PC-3 (cell line): ENCODE results near the gene TRIM26. TPM values are rescaled to one million over a fixed set of nuclear protein-coding genes. Genes with fewer than 3 reads are reported as not detected.
A peak's percentile ranks its signal among the peaks of the same experiment; 100 is the strongest.

Source experiments
- ATAC-seq: fragments of 200-7000 bp; cut with Tn5 transposase; 2 replicates; pipeline ENCODE4 v1.9.1; 2020; ENCODE audit warnings: mild to moderate bottlenecking, moderate library complexity
- Bru-seq: library from RNA; stranded (reverse); fragments of 400-500 nt; gene quantifications from one replicate; lab custom pipeline; 2021; lab: Mats Ljungman, UMichigan
- BruChase-seq, 2 experiments: library from RNA; stranded (reverse); fragments of 400-500 nt; gene quantifications; one replicate each; lab custom pipeline; 2021; lab: Mats Ljungman, UMichigan
- BruUV-seq: library from RNA; stranded (reverse); fragments of 400-500 nt; replicated peaks from 2 replicates; lab custom pipeline; 2021; lab: Mats Ljungman, UMichigan
- CTCF ChIA-PET: fragments of 300-600 bp; sonication (Branson Sonifier 250); formaldehyde crosslinking; loops from one replicate; lab custom pipeline; 2022; ENCODE audit warnings: antibody characterized with exemption; lab: Charles Lee
- POLR2A ChIA-PET: fragments of 300-600 bp; sonication (Branson Sonifier 250); formaldehyde crosslinking; loops from one replicate; lab custom pipeline; 2022; ENCODE audit warnings: antibody characterized with exemption; ENCODE audit not compliant: unreplicated experiment; lab: Charles Lee
- DNase-seq: peaks from one replicate; pipeline ENCODE4 v3.0.0-alpha.2; 2015
- H2AFZ ChIP-seq: fragments of 300-600 bp; sonication (generic); 2 replicates; pipeline ENCODE4 v1.6.0; 2016; ENCODE audit warnings: antibody characterized with exemption, low read length
- H3F3A ChIP-seq: fragments of 300-600 bp; sonication (generic); one replicate; pipeline ENCODE4 v1.6.0; 2017; ENCODE audit warnings: antibody characterized with exemption, low read length, control low read depth, mild to moderate bottlenecking; ENCODE audit not compliant: unreplicated experiment
- H3K27ac ChIP-seq: fragments of 300-600 bp; sonication (generic); 2 replicates; pipeline ENCODE4 v1.5.1; 2016; ENCODE audit warnings: mild to moderate bottlenecking, low read length
- H3K27me3 ChIP-seq: fragments of 300-600 bp; sonication (generic); 2 replicates; pipeline ENCODE4 v1.6.1; 2016; ENCODE audit warnings: low read length, mixed read lengths
- H3K36me3 ChIP-seq: fragments of 300-600 bp; sonication (generic); 2 replicates; pipeline ENCODE4 v1.6.1; 2016; ENCODE audit warnings: low read depth, mixed run types, low read length, mixed read lengths
- H3K4me1 ChIP-seq: fragments of 300-600 bp; sonication (generic); 2 replicates; pipeline ENCODE4 v1.5.1; 2016; ENCODE audit warnings: low read length; ENCODE audit not compliant: insufficient read depth
- H3K4me2 ChIP-seq: fragments of 300-600 bp; sonication (generic); 2 replicates; pipeline ENCODE4 v1.6.0; 2016; ENCODE audit warnings: low read length
- H3K4me3 ChIP-seq: fragments of 300-600 bp; sonication (generic); 2 replicates; pipeline ENCODE4 v1.5.1; 2016; ENCODE audit warnings: mild to moderate bottlenecking, low read length, mixed read lengths
- H3K79me2 ChIP-seq: fragments of 300-600 bp; sonication (generic); 2 replicates; pipeline ENCODE4 v1.6.1; 2017; ENCODE audit warnings: low read length, mixed read lengths
- H3K9ac ChIP-seq: fragments of 300-600 bp; sonication (generic); 2 replicates; pipeline ENCODE4 v1.6.0; 2016; ENCODE audit warnings: mild to moderate bottlenecking, low read length
- H3K9me2 ChIP-seq: fragments of 300-600 bp; sonication (generic); replicated peaks from 2 replicates; pipeline ENCODE4 v1.6.1; 2016; ENCODE audit warnings: mixed run types, low read length, mixed read lengths
- H3K9me3 ChIP-seq: fragments of 300-600 bp; sonication (generic); 2 replicates; pipeline ENCODE4 v1.6.1; 2016; ENCODE audit warnings: low read length, mixed read lengths
- H4K20me1 ChIP-seq: fragments of 300-600 bp; sonication (generic); 2 replicates; pipeline ENCODE4 v1.6.1; 2016; ENCODE audit warnings: low read length, mixed read lengths
- EZH2 ChIP-seq: fragments of 300-600 bp; sonication (generic); IDR thresholded peaks from one replicate; pipeline ENCODE4 v1.6.1; 2017; ENCODE audit warnings: antibody characterized with exemption, mild to moderate bottlenecking, low read length; ENCODE audit not compliant: unreplicated experiment
- EZH2phosphoT487 ChIP-seq: fragments of 300-600 bp; sonication (generic); IDR thresholded peaks from 2 replicates; pipeline ENCODE4 v1.6.1; 2018; ENCODE audit warnings: mild to moderate bottlenecking, antibody characterized with exemption, low read length, borderline replicate concordance
- intact Hi-C: fragments of 100-400 bp; cut with micrococcal nuclease; formaldehyde crosslinking; loops from 2 replicates; pipeline ENCODE4 v1.9.0; 2023
- long read RNA-seq: library from polyadenylated mRNA; unstranded; transcript quantifications from one replicate; pipeline ENCODE4 v2.0.0, GENCODE V29; 2021; ENCODE audit not compliant: unreplicated experiment
- total RNA-seq: library from RNA; depleted of rRNA; stranded (reverse); fragments of >200 nt; gene quantifications from 2 replicates; pipeline ENCODE4 v1.2.3, GENCODE V29; 2014; rRNA removed
- TF ChIP-seq, protein P1 (sequence below): fragments of 300-600 bp; sonication (generic); conservative IDR thresholded peaks from 2 replicates; pipeline ENCODE4 v1.5.1; 2017; ENCODE audit warnings: antibody characterized with exemption, low read depth, mild to moderate bottlenecking, low read length

TRIM26 gene, protein sequence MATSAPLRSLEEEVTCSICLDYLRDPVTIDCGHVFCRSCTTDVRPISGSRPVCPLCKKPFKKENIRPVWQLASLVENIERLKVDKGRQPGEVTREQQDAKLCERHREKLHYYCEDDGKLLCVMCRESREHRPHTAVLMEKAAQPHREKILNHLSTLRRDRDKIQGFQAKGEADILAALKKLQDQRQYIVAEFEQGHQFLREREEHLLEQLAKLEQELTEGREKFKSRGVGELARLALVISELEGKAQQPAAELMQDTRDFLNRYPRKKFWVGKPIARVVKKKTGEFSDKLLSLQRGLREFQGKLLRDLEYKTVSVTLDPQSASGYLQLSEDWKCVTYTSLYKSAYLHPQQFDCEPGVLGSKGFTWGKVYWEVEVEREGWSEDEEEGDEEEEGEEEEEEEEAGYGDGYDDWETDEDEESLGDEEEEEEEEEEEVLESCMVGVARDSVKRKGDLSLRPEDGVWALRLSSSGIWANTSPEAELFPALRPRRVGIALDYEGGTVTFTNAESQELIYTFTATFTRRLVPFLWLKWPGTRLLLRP
- total RNA-seq (48.1 and 56.0 TPM in 2 replicates), Bru-seq, nascent RNA (percentile 85 among the genes with signal in this experiment), BruChase-seq, experiment 1, labeled RNA remaining after a 6-hour chase (percentile 85 among the genes with signal in this experiment), BruChase-seq, experiment 2, labeled RNA remaining after a 2-hour chase (percentile 89 among the genes with signal in this experiment)
- long read RNA-seq, transcript TRIM26-267 (9 exons, 3,318 nt), result major isoform, 11 of 66 reads
- long read RNA-seq, partial matches to known transcripts, result 24 of 66 reads
- long read RNA-seq, other reads (novel, unspliced or antisense), result 31 of 66 reads

DNA sequence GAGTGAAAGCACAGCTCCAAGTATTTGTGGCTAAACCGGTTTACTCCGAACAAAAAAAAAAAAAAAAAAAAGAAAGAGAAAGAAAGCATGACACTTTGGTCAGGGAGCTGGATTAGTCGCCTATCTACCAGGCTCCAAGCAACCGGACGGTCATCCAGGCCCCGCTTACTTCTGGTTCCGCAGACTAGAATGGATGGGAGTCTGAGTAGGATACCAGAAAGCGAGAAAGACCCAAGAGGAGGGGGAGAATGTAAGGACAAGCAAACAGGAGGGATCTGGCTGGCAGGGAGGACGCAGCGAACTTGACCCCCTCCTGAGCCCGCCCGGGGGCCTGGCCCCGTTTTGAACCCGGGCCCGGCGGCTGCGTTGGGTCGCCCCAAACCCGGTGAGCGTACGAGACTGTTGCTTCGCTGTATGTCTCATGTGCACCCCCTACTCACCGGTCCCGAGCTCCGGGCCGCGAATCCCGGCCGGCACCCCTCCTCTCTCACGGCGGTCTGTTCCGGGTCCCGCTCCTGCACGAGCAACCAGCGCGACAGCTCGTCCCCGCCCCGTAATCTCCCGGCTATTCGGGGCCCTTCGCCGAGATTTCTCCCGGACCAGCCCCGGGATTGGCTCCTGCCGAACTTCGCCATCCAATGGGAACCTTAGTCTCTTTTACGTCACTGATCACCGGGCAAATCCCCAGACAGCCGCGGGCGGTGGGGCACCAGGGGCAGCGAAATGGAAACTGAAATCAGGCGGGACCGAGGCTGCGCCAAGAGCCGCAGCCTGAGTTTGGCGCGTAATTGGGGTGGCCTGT lies at the start of gene TRIM26:
TSS of gene TRIM26 (minus strand) at position 542 of the 802 bp plus-strand sequence. CDS start 14,303 bp downstream, outside the sequence.
- peaks cover 26% of the 10 kb centered on the region for H3K4me1 ChIP-seq
- intact Hi-C loops, result no loop called here
- ATAC-seq (peak; percentile 88), DNase-seq (peak; percentile 99)
- peak within 1 kb of the TSS; percentile 91 for H3K4me2 ChIP-seq
- peaks cover 33% of the 10 kb centered on the region for H4K20me1 ChIP-seq
- H3K4me3 ChIP-seq, result peak within 1 kb of the TSS; percentile 84
- TF ChIP-seq EZH2phosphoT487, result no peak
- TF ChIP-seq, protein P1, sequence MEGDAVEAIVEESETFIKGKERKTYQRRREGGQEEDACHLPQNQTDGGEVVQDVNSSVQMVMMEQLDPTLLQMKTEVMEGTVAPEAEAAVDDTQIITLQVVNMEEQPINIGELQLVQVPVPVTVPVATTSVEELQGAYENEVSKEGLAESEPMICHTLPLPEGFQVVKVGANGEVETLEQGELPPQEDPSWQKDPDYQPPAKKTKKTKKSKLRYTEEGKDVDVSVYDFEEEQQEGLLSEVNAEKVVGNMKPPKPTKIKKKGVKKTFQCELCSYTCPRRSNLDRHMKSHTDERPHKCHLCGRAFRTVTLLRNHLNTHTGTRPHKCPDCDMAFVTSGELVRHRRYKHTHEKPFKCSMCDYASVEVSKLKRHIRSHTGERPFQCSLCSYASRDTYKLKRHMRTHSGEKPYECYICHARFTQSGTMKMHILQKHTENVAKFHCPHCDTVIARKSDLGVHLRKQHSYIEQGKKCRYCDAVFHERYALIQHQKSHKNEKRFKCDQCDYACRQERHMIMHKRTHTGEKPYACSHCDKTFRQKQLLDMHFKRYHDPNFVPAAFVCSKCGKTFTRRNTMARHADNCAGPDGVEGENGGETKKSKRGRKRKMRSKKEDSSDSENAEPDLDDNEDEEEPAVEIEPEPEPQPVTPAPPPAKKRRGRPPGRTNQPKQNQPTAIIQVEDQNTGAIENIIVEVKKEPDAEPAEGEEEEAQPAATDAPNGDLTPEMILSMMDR, result no peak
- no peak for TF ChIP-seq EZH2
- H3K79me2 ChIP-seq, result peaks cover 46% of the 10 kb centered on the region
- H3K9me2 ChIP-seq, result no peaks in the 10 kb centered on the region
- H3F3A ChIP-seq, result no peaks in the 10 kb centered on the region
- TSS peak; percentile 54 for BruUV-seq
- H3K27me3 ChIP-seq, result no peaks in the 10 kb centered on the region
- CTCF ChIA-PET, result interaction anchor here (0.6 kb wide), 4 partner anchors 15 to 242 kb away, joined by 3 to 5 read pairs (median 4); no protein-coding TSS in a partner anchor
- peak within 1 kb of the TSS; percentile 97 for H2AFZ ChIP-seq
- H3K36me3 ChIP-seq, result peaks cover 4% of the 10 kb centered on the region; the same call in 1 of the 2 replicates
- H3K9me3 ChIP-seq, result no peaks in the 10 kb centered on the region
- H3K27ac ChIP-seq, result peak within 1 kb of the TSS; percentile 67
- peak within 1 kb of the TSS; percentile 90 for H3K9ac ChIP-seq
- POLR2A ChIA-PET, result interaction anchor here (0.6 to 0.7 kb wide), 5 partner anchors 89 to 560 kb away, joined by 3 to 20 read pairs (median 8); partner anchors contain the start of gene MDC1

DNA sequence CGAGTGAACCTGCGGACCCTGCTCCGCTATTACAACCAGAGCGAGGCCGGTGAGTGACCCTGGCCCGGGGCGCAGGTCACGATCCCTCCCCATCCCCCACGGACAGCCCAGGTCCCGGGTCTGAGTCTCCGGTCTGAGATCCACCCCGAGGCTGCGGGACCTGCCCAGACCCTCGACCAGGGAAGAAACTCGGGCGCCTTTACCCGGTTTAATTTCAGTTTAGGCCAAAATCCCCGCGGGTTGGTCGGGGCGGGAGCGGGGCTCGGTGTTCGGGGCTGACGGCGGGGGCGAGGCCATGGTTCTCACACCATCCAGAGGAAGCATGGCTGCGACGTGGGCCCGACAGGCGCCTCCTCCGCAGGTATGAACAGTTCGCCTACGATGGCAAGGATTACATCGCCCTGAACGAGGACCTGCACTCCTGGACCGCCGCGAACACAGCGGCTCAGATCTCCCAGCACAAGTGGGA lies 46.9 kb upstream of the TRIM26 start:
- 0 out of 2 replicates have a peak, but pooled peaks cover 7% of the 10 kb centered on the region for H3K27me3 ChIP-seq
- H3K27ac ChIP-seq, result no peak overlapping the region
- H3K36me3 ChIP-seq, result no peaks in the 10 kb centered on the region
- no peak for DNase-seq
- H3K4me3 ChIP-seq, result peak overlapping the region; percentile 73
- BruUV-seq, result no TSS peak
- H3K9ac ChIP-seq, result peak overlapping the region; percentile 55
- POLR2A ChIA-PET, result no interaction called here
- TF ChIP-seq, protein P1, result no peak
- TF ChIP-seq EZH2, result no peak
- TF ChIP-seq EZH2phosphoT487, result no peak
- peak overlapping the region; percentile 85 for H3K4me2 ChIP-seq
- H3K4me1 ChIP-seq, result peaks cover 25% of the 10 kb centered on the region
- H4K20me1 ChIP-seq, result no peaks in the 10 kb centered on the region
- intact Hi-C loops, result no loop called here
- no peaks in the 10 kb centered on the region for H3K79me2 ChIP-seq
- H3F3A ChIP-seq, result no peaks in the 10 kb centered on the region
- no peaks in the 10 kb centered on the region for H3K9me3 ChIP-seq
- H2AFZ ChIP-seq, result peak overlapping the region; percentile 98
- ATAC-seq, result no peak
- no peaks in the 10 kb centered on the region for H3K9me2 ChIP-seq
- CTCF ChIA-PET, result no interaction called here
